G401.6 (cell line): ENCODE measurements around the gene BPGM.

Source experiments
- FAIRE-seq: peaks from 2 replicates; lab custom pipeline; 2012; peaks lifted over from hg19 to GRCh38; lab: Jason Lieb, UNC

Gene BPGM

DNA sequence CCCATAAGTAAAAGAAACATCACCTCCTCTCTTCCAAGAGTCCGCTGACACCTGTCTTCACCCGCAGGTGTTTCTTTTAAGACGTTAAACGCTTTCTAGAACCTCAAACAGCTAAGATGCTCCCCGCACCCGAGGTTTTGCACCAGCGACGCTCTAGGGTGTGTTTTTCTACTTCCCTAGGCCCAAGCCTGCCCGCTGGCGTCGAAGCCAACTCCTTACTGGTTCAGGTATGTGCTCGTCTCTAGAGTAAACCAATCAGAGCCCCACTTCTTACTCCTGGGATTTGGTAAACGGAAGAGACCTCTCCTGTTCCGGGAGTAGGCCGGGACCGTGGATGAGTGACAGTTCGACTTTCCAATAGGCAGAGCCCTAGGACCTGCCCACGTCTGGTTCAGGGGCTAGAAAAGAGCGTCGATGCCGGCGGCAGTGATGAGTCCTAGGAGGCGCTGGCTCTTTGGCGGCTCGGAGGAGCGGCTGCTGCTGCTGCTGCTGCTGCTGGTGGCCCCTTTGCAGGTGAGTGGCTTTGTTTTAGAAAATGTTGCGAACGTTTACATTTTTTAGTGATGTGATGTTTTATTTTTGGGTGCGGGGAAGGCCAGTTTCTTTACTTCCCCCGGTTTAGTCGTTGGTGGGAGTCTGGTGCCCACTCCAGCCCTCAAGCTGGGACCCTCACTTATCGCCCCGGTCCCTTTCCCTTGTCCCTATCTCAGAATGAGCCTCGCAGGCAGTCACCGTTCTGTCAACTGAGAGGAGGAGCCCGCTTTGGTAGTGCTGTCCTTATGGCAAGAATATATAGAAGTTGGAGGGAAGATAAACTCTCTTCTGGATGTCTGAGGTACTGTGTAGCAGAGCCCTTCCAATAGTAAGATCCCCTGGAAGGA lies at the start of gene BPGM:
Gene BPGM, plus strand, starts transcription at position 429 of the 881 bp plus-strand sequence. CDS start 14,655 bp downstream, outside the sequence.
- peak; percentile 99 for FAIRE-seq

DNA sequence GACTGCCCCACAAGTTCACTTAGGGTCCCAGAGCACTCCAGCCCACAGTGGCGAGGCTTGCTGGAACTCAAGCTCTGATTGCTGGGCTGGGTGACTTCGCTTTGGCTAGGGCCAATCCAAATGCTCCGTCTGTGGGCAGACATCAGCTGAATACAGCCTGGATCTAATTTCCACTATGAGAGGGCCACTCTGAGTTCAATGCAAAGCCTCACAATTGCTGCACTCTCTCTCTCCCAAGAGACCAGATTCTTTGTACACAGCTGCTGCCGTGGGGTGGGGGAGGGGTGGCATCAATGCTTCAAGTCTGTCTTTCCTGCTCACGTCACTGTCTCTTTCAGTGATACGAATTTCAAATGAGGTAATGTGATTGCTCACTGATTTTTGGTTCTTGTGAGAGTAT lies 47.3 kb upstream of the BPGM start:
- FAIRE-seq: no peak

DNA sequence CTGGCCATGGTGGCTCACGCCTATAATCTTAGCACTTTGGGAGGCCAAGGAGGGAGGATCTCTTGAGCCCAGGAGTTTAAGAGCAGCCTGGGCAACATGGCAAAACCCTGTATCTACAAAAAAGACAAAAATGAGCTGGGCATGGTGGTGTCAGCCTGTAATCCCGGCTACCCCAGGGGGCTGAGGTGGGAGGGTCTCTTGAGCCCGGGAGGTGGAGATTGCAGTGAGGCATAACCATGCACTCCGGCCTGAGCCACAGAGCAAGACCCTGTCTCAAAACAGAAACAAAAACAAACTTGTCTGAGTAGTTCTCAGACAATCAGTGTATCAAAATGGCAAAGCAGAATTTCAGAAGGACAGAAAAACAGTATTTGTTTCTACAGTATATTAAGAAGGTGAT lies 45.2 kb upstream of the BPGM start:
- FAIRE-seq: no peak

DNA sequence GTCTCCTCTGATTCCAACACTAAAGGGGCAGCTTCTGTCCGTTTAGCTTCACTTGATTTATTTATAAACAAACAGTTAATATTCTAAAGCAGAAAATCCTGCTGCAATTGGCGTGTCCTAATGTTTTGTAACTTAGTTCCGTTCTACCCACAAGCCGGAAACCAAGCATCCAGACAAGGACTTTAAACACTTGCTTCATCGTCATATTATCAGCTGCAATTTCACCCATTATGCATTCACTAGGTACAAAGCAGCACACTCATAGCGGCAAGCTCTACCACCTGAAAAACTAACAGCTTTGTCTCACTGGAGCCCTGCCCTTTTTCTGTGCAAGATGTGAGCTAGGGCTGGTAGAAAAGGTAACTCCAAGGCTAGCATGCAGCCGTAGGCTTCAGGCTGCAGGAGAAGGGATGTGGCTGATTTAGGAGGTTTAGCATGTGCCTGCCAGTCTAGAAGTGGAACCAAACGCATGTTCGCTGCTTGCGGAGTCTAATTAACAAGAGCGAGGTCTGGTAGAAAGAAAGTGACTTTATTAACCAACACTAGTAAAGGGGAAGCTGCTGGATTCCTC lies 43.7 kb upstream of the BPGM start:
- FAIRE-seq: no peak

DNA sequence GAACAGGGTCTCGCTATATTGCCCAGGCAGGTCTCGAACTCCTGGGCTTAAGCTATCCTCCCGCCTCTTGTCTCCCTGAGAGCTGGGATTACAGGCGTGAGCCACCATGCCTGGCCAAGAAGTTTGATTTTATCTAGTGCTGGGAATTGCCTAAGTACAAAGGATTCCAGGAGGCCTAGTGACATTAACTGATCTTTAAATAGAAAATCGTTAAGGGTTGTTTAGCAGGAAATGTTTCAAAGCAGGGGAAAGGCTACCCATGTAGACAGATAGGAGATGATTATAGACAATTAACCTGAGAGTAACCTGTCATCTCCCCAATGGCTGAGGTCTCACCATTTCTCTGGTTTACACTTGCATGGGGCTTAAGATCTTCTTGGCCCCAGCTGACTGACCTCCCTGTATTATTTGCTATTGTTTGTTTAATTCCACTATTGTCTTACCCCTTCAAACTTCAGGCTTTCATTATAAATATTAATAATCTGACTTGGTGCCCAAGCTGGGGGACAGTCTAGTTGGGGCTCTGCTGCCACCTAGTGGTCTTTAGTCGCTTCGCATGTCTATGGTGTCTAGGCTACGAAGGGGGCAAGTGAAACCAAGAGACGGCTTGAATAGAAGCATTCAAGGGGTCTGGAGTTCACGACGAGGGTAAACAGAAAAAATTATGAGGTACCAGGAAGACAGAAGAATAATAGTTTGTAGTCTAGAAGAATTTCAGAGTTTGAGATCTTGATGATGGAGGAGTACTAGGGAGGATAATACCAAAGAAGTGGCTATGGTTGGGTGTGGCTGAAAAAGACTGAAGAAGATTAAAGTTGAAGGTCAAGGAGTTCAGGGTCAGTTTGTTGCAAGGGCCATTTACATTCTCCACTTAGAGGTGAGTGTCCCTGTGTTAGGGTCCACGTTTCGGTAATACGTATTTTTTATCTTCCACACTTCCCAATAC lies 40.4 kb upstream of the BPGM start:
- no peak for FAIRE-seq

DNA sequence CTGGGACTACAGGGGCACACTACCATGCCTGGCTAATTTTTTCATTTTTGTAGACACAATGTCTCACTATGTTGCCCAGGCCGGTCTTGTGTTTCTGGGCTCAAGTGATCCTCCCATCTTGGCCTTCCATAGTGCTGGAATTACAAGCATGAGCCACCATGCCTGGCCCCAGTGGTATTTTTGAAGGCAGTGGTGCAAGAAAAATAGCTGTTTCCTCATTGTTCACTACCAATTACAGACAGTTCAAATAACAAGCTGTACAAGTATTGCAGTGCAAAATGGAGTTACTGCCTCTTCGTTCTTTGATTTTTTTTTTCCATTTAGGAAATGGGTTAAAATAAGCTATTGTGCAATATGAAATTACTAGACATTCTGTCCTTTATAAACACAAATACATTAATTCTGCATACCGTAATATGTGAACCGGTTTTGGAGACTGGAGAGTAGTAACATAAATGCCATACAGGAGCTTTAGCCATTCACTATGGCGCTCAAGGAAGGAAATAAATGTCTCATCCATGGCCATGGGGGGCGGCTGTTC lies 35.0 kb upstream of the BPGM start:
- FAIRE-seq: no peak

DNA sequence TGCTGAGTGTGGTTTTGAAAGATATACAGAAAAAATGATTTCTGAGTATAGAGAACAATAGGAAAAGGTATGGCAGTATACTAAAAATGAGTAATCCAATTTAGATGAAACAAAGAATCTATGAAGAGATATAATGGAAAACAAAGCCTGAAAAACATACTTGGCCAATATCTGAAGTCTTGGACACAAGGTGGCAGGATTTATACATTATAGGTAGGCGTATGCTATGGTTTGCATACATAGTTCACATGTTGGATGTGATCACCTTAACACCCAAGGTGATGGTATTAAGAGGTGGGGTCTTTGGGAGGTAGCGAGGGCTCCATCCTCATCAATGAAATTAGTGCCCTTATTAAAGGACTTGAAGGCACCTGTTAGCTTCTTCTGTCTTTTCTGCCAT lies 34.5 kb upstream of the BPGM start:
- FAIRE-seq: no peak

DNA sequence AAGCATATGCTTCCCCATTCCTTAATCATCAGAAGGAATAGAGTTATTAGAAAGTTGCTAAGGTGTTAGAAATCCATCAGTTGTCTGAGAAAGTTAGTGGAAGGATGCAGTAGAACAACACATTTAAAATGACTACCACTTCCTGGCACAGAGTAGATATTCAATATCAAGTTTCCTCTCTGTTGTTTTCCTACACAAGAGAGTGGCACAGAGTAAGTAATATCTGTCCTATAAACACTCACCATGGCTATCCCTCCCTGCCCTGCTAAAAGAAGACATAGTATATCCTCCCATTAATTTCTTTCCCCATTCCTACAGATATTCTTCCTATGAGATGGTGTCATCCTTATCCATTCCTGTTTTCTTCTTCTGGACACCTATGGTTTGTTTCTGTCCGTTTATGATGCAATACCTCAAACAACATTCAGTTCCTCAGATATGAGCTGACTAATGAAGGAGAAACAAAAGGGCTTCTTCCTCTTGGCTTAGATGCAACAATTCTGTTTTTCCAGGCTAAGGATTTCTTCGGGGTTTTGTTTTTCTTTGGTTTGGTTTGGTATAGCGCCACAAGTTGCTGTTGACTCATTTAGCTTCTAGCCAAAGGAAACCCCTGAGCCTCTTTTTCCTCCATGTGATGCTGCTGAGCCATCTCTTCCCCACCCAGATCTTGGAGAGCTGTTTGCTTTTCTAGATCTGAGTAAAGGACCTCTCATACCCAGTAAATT lies 32.9 kb upstream of the BPGM start:
- FAIRE-seq: no peak

DNA sequence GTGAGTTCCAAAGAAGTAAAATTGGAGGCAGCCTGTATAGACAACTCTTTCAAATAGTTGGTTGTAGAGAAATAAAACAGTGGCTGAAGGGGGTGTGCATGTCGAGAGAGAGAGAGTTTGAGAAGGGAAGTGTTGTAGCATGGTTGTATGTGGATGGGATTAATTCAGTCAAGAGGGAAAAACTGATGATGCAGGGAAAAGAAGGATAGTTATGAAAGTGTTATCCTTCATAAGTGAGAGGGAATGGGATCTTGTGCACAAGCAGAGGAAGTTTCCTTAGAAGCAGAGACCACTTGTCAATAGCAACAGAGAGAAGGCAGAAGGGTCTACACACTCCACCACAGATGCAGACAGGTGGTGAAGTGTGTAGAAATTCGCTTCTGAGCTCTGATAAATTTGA lies 30.0 kb upstream of the BPGM start:
- FAIRE-seq: no peak

DNA sequence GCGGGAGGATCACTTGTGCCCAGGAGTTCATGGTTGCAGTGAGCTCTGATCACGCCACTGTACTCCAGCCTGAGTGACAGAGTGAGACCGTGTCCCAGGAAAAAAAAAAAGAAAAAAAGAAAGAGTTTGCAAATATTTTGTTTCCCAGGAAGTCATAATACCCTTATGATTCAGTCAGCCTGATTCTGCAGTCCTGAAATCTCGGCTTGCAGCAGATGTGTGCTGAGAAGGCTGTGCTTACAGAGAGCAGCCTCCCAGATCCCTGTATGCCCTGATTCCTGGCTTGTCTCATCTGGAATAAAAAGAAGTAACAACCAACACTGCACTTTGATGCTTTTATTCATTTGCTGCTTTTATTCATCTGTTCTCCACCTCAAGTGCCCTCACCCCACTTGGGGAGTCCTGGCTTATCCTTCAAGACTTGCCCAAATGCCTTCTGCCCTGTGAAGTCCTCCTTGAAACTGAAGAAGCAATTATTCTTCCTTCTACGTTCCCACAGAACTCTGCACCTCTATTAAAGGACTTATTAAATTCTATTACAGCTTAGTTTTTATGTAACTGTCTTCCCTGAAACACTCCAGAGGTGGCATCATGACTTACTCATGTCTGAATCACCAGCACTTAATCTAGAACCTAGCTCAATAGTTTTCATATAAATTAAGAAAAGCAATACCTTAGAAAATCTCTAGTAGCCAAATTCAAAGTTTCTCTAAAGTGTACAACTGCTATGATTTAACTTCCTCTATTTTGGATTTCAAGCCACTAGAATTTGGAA lies 27.7 kb upstream of the BPGM start:
- FAIRE-seq: no peak

DNA sequence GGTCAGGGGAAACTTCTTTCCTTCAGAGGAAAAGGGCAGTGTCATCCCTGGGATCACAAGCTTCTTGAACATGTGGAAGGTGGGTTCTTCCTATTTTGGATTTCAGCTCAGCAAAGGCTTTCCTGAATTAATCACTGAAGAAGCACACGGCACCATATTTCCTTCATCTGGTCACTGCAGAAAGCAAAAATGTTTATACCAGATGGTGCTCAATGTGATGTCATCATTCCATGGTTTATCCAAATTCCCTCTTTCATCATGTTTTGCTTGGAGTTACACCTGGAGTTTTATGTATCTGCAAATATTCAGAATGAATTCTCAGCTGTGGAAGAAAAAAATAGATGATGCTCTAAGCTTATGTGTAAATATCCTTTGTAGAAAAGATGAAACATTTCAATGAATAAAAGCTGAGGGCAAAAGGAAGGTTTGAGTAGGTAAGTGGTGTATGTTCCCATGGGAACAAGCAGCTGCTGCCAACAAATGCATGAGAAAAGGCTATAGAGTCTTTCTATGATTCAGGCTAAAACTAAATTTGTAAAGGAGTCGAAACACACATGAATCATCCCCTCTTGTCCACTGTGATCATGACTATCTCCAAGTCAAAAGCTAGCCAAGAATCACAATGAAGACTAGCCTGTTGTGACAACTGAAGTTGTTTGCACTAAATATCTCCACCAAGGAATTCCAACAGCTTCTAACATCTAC lies 26.9 kb upstream of the BPGM start:
- FAIRE-seq: no peak

DNA sequence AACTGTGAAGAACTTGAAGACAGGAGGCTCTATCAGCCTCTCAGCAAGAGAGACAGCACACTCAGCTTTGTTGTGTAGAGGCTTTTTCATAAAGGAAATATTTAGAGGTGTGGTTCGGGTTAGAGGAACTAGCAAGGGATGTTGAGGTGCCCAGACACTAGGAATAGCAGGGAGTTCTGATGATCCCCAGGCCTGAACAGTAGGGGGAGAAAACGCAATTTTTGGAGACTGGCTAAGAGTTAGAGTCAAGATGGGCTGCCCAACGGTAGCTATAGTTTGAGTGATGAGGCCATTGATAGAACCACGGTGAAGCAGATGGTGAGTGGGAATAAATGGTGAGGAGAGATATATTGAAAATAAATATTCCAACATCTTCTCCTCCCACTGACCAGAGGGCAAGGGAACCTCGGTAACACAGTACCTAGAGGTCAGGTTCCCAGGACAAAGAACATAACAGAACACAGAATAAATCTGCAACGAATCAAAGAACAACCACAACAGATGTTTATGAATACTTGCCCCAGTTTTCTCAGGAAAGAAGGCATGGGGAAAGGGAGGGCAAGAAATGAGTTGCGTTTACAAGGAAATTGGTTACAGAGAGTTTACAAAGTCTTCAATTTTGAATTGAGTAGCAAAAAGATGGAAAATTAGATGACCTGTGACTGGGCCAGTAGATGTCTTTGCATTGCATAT lies 24.2 kb upstream of the BPGM start:
- no peak for FAIRE-seq

DNA sequence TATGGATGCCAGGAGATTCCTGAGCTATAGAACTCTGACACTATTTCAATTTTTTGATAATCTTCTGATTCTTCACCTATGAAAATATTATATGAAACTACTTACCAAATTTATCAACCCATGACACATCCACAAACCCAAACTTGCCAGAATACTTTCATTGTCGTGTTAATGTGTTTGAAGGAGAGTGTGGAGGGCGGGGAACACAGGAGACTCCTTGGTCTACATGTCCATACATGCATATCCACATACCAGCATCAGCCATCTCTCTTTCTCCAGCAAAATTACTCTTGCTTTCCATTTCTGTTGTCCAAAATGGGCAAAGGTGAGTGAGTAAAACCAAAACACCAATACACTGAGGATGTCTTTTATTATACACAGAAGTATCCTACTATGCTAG lies 23.5 kb upstream of the BPGM start:
- no peak for FAIRE-seq

DNA sequence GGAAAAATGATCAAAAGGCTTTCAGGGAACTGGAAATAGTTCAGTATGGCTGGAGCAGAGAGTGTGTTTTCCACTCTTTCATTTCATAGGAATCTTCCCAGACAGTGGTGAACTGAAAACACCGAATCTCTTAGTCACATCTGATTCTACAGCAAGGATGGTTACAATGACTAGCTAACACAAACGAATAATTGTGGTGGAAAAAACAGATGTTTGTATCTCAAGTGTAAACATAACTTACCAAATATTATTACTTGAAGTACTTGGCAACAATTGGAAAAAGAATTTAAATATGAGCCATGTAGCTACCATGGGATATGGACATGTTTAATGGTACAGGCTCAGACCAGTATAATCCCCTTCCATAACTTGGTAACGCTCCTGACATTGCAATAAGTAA lies 21.1 kb upstream of the BPGM start:
- no peak for FAIRE-seq

DNA sequence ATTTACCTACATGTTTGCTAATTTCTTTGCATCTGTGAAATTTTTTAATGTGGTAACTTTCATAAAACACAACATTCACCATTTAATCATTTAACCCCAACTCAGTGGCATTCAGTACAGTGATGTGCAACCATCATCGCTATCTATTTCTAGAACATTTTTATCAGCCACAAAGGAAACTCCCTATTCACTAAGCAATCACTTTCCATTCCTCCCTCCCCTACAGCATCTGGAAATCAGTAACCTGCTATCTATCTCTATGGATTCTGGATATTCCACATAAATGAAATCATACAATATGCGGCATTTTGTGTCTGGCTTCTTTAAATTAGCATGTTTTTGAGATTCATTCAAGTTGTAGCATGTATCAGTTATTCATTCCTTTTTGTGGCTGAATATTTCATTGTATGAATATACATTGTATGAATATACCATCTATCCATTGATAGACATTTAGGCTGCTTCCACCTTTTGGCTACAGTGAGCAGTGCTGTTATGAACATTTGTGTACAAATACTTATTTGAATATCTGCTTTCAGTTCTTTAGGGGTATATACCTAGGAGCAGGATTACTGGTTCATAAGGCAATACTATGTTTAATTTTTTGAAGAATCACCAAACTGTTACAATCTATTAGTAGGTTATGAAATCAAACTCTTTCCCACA lies 19.4 kb upstream of the BPGM start:
- no peak for FAIRE-seq

DNA sequence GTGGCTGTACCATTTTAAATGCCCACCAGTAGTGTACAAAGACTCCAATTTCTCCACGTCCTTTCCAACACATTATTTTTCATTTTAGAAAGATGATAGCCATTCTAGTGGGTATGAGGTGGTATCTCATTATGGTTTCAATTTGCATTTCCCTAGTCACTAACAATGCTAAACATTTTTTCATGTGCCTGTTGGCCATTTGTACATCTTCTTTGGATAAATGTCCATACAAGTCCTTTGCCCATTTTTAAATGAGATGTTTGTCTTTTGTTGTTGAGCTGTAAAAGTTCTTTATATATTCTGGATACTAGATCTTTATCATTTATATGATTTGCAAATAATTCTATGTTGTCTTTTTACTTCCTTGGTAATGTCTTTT lies 18.9 kb upstream of the BPGM start:
- no peak for FAIRE-seq

DNA sequence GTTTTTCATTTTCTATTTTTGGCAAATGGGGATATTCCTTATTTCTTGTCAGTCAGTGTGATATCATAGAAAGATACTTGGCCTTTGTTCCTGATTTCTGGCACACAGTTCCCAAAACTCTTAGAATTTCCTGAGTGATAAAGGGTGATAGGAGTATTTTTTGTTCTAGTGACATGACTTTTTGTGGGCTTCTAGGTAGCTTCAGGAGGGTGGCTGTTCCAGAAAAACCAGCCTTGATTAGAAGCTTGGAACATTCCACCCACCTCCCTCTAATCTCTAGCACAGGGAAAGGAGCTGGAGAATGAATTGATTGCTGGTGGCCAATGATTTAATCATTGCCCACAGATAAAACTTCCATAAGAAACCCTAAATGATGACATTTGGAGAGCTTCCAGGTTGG lies 17.2 kb upstream of the BPGM start:
- no peak for FAIRE-seq

DNA sequence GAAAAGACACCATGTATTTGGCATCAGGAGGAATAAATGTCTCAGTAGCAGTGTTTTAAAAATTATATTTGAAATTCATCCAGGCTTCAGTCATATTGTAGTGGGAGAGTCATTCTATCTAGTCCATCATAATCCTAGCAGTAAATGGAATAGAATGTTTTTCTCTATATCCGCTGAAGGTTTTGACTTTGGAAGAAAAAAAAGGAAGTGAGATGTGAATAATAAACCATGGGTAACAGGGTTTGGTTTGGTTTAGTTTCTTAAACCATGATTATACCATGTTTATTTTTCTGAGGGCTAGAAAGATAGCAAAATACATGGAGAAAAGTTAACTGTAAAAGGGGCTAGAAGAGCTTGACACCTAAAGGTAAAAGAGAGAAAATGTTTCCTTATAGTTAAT lies 16.4 kb upstream of the BPGM start:
- no peak for FAIRE-seq

DNA sequence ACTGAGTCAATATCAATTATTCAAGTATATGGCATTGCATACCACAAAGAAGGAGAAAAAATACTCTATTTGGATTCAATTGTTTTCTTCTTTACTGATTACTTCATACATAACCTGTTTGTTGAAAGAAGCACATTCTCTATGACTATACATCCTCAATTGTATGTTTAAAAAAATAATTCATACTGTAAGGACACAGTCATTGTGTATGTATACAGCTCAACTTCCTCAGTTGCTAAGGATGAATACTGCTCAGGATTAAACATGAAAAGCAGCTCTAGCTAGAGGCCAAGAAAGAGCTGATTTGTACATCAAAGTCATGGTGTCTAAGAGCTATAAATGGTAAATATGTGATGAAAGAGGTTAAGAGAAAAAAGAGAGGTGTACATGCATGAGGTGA lies 15.8 kb upstream of the BPGM start:
- no peak for FAIRE-seq
